AG09309 (cell line): ENCODE data around the gene ASB2.

Experiments
- DNase-seq: peaks from one replicate; pipeline ENCODE4 v3.0.0-alpha.2; 2010; ENCODE audit warnings: low read depth
- H3K4me3 ChIP-seq: 2 replicates; pipeline ENCODE4 v1.5.1; 2011; ENCODE audit warnings: mild to moderate bottlenecking, low read depth, low read length, moderate library complexity; ENCODE audit not compliant: control insufficient read depth
- CTCF ChIP-seq: IDR thresholded peaks from 2 replicates; pipeline ENCODE4 v1.5.1; 2011; ENCODE audit warnings: mild to moderate bottlenecking, low read depth, low read length, inconsistent platforms; ENCODE audit not compliant: insufficient read depth, control insufficient read depth; ENCODE audit errors: missing control alignments

ASB2 gene

GRCh38 chr14:93902619-93903307, 73.6 kb downstream of the ASB2 start:
- no peak overlapping the region for H3K4me3 ChIP-seq
- no peak for TF ChIP-seq CTCF
- DNase-seq, result no peak

GRCh38 chr14:93901813-93902212, 74.6 kb downstream of the ASB2 start:
- no peak for DNase-seq
- no peak overlapping the region for H3K4me3 ChIP-seq
- TF ChIP-seq CTCF, result no peak

GRCh38 chr14:93898731-93899130, 77.6 kb downstream of the ASB2 start:
- no peak for DNase-seq
- H3K4me3 ChIP-seq, result no peak overlapping the region
- no peak for TF ChIP-seq CTCF

- DNase-seq, result no peak
- H3K4me3 ChIP-seq, result no peak overlapping the region
- TF ChIP-seq CTCF, result no peak
Observed at GRCh38 chr14:93898081-93898611, 78.2 kb downstream of the ASB2 start.

GRCh38 chr14:93897476-93897845, 78.9 kb downstream of the ASB2 start:
- no peak for TF ChIP-seq CTCF
- H3K4me3 ChIP-seq, result no peak overlapping the region
- DNase-seq, result no peak

GRCh38 chr14:93895023-93895604, 81.3 kb downstream of the ASB2 start:
- H3K4me3 ChIP-seq, result no peak overlapping the region
- DNase-seq, result no peak
- TF ChIP-seq CTCF, result no peak
